Body of pancreas (tissue), 4 donors: ENCODE results near the gene TRAM2.

Experiments
- POLR2A ChIP-seq, 3 donors: fragments of 450-650 bp; IDR thresholded peaks; one replicate each; pipeline ENCODE4 v1.6.1; 2016; ENCODE audit warnings: antibody characterized with exemption in 3 of 3, mild to moderate bottlenecking in 2 of 3
- TF ChIP-seq, protein P1 (sequence below), 7 experiments: fragments of 450-650 bp in 4 of 7; fragments of 200-600 bp in 3 of 7; sonication (generic) in 3 of 7; IDR thresholded peaks; one replicate each; pipeline ENCODE4 v1.5.1; 2016 to 2019; ENCODE audit warnings: antibody characterized with exemption in 7 of 7

DNA sequence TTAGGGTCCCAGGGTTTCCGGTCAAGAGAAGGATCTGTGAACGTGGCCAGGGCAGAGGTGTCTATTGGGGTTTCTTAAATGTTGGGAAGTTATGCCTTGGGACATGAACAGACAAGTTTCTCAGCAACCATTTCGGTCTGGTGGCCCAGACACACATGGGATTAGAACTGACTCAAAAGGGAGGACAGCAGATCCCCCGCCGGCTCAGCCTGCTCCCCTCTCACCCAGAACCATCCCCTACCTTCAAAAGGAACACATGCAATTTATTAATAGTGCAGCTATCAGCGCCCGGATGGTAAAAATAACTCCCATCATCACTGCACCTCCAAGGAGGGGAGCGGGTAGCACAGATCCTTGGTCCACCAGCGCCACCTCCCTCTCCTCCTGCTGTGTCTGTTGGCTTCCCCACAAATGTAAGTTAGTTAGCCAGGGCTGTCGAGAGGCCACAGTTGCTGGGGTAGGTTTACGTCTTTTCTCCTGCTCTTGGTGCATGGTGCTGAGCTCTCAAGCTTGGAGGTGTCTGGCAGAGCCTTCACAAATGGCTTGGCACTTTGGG, 77.1 kb downstream of the TRAM2 start:
- TF ChIP-seq POLR2A (IDR thresholded peaks at IDR 0.05) = no peak
- TF ChIP-seq, protein P1, sequence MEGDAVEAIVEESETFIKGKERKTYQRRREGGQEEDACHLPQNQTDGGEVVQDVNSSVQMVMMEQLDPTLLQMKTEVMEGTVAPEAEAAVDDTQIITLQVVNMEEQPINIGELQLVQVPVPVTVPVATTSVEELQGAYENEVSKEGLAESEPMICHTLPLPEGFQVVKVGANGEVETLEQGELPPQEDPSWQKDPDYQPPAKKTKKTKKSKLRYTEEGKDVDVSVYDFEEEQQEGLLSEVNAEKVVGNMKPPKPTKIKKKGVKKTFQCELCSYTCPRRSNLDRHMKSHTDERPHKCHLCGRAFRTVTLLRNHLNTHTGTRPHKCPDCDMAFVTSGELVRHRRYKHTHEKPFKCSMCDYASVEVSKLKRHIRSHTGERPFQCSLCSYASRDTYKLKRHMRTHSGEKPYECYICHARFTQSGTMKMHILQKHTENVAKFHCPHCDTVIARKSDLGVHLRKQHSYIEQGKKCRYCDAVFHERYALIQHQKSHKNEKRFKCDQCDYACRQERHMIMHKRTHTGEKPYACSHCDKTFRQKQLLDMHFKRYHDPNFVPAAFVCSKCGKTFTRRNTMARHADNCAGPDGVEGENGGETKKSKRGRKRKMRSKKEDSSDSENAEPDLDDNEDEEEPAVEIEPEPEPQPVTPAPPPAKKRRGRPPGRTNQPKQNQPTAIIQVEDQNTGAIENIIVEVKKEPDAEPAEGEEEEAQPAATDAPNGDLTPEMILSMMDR (IDR thresholded peaks at IDR 0.05) = no peak
